Hepatocyte (in vitro differentiated cells): ENCODE data around the gene SHANK2. TPM values are rescaled to one million over a fixed set of nuclear protein-coding genes. Genes with fewer than 3 reads are reported as not detected.

Experiments
- DNase-seq: peaks from one replicate; pipeline ENCODE4 v3.0.0-alpha.2; 2016; ENCODE audit warnings: low spot score
- H2AFZ ChIP-seq: fragments of 200-600 bp; sonication (generic); 2 replicates; pipeline ENCODE4 v1.6.0; 2016; ENCODE audit warnings: antibody characterized with exemption, mild to moderate bottlenecking
- H3K27ac ChIP-seq: fragments of 200-600 bp; sonication (generic); 2 replicates; pipeline ENCODE4 v1.5.1; 2016; ENCODE audit warnings: mild to moderate bottlenecking
- H3K27me3 ChIP-seq: fragments of 200-600 bp; sonication (generic); 2 replicates; pipeline ENCODE4 v1.6.1; 2016
- H3K36me3 ChIP-seq: fragments of 200-600 bp; sonication (generic); replicated peaks from 2 replicates; pipeline ENCODE4 v1.5.1; 2016; ENCODE audit warnings: low read depth; ENCODE audit not compliant: insufficient read depth
- H3K4me1 ChIP-seq: fragments of 200-600 bp; sonication (generic); 2 replicates; pipeline ENCODE4 v1.5.1; 2016; ENCODE audit warnings: mild to moderate bottlenecking, moderate library complexity; ENCODE audit not compliant: insufficient read depth
- H3K4me2 ChIP-seq: fragments of 200-600 bp; sonication (generic); 2 replicates; pipeline ENCODE4 v1.6.0; 2016
- H3K4me3 ChIP-seq: fragments of 200-600 bp; sonication (generic); 2 replicates; pipeline ENCODE4 v1.5.1; 2016; ENCODE audit warnings: mild to moderate bottlenecking
- H3K79me2 ChIP-seq: fragments of 200-600 bp; sonication (generic); 2 replicates; pipeline ENCODE4 v1.6.0; 2017; ENCODE audit warnings: mild to moderate bottlenecking
- H3K9me2 ChIP-seq: fragments of 200-600 bp; sonication (generic); replicated peaks from 2 replicates; pipeline ENCODE4 v1.6.0; 2017; ENCODE audit warnings: mild to moderate bottlenecking; ENCODE audit not compliant: insufficient read depth
- H3K9me3 ChIP-seq: fragments of 200-600 bp; sonication (generic); 2 replicates; pipeline ENCODE4 v1.5.1; 2016; ENCODE audit warnings: low read depth, mild to moderate bottlenecking
- H4K20me1 ChIP-seq: fragments of 200-600 bp; sonication (generic); 2 replicates; pipeline ENCODE4 v1.6.0; 2016; ENCODE audit warnings: mild to moderate bottlenecking; ENCODE audit not compliant: insufficient read depth, poor library complexity, severe bottlenecking
- EZH2 ChIP-seq: fragments of 200-600 bp; sonication (generic); IDR thresholded peaks from 2 replicates; pipeline ENCODE4 v1.6.1; 2016; ENCODE audit warnings: antibody characterized with exemption, mild to moderate bottlenecking, borderline replicate concordance
- EZH2phosphoT487 ChIP-seq: fragments of 200-600 bp; sonication (generic); IDR thresholded peaks from one replicate; pipeline ENCODE4 v1.6.1; 2018; ENCODE audit warnings: antibody characterized with exemption, mild to moderate bottlenecking, low read depth, moderate library complexity; ENCODE audit not compliant: unreplicated experiment, severe bottlenecking
- WGBS: methylation state at CpG from one replicate; pipeline ENCODE4 v1.1.6; 2016; ENCODE audit warnings: low lambda C conversion rate; ENCODE audit errors: missing lambda C conversion rate; 5-methylcytosine and 5-hydroxymethylcytosine counted together
- polyA plus RNA-seq: library from polyadenylated mRNA; unstranded; fragments of >200 nt; fragmentation: Nextera tagmentation; extraction: Ambion mirVana; gene quantifications from 2 replicates; pipeline ENCODE4 v1.2.1, GENCODE V29; 2016
- total RNA-seq: library from RNA; depleted of rRNA; stranded (reverse); fragments of >200 nt; gene quantifications from 2 replicates; pipeline ENCODE4 v1.2.3, GENCODE V29; 2014
- TF ChIP-seq, protein P1 (sequence below): fragments of 200-600 bp; sonication (generic); IDR thresholded peaks from 2 replicates; pipeline ENCODE4 v1.5.1; 2016; ENCODE audit warnings: antibody characterized with exemption, mild to moderate bottlenecking; ENCODE audit not compliant: poor library complexity

SHANK2 gene
- total and polyA plus RNA-seq, 2 experiments from 2014 or later = 17.3 to 20.7 TPM

DNA sequence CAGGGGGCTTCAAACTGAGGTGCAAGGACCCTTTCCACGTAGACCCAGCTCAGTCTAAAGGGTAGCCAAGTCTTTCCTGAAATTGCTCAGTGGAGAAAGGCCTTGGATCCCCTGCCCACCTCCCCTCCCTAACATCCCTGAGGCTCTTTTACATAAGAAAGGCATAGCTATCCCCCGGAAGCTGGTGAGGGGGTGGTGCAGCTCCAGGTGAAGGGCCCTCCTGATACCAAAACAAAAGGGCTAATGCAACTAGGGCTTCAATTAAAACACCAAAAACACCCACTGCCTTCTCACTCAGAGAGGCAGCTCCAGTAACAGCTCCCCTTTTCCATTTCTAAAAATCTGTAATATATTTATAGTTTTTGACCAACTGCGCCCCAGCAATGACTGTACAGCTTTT lies 5.8 kb downstream of the SHANK2 start:
- H3K36me3 ChIP-seq = no peaks in the 10 kb centered on the region
- peaks cover 93% of the 10 kb centered on the region for H3K79me2 ChIP-seq
- H2AFZ ChIP-seq = no peak overlapping the region
- no peaks in the 10 kb centered on the region for H3K9me3 ChIP-seq
- DNase-seq = no peak
- WGBS = 76% methylated on average over 3 of the region's 3 CpGs
- H3K9me2 ChIP-seq = no peaks in the 10 kb centered on the region
- H3K4me3 ChIP-seq = no peak overlapping the region
- no peak overlapping the region for H3K27ac ChIP-seq
- no peak overlapping the region for H3K4me2 ChIP-seq
- no peaks in the 10 kb centered on the region for H4K20me1 ChIP-seq
- no peaks in the 10 kb centered on the region for H3K27me3 ChIP-seq
- H3K4me1 ChIP-seq = peaks cover 31% of the 10 kb centered on the region
- no peak for TF ChIP-seq EZH2phosphoT487
- no peak for TF ChIP-seq EZH2
- TF ChIP-seq, protein P1, sequence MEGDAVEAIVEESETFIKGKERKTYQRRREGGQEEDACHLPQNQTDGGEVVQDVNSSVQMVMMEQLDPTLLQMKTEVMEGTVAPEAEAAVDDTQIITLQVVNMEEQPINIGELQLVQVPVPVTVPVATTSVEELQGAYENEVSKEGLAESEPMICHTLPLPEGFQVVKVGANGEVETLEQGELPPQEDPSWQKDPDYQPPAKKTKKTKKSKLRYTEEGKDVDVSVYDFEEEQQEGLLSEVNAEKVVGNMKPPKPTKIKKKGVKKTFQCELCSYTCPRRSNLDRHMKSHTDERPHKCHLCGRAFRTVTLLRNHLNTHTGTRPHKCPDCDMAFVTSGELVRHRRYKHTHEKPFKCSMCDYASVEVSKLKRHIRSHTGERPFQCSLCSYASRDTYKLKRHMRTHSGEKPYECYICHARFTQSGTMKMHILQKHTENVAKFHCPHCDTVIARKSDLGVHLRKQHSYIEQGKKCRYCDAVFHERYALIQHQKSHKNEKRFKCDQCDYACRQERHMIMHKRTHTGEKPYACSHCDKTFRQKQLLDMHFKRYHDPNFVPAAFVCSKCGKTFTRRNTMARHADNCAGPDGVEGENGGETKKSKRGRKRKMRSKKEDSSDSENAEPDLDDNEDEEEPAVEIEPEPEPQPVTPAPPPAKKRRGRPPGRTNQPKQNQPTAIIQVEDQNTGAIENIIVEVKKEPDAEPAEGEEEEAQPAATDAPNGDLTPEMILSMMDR = no peak

DNA sequence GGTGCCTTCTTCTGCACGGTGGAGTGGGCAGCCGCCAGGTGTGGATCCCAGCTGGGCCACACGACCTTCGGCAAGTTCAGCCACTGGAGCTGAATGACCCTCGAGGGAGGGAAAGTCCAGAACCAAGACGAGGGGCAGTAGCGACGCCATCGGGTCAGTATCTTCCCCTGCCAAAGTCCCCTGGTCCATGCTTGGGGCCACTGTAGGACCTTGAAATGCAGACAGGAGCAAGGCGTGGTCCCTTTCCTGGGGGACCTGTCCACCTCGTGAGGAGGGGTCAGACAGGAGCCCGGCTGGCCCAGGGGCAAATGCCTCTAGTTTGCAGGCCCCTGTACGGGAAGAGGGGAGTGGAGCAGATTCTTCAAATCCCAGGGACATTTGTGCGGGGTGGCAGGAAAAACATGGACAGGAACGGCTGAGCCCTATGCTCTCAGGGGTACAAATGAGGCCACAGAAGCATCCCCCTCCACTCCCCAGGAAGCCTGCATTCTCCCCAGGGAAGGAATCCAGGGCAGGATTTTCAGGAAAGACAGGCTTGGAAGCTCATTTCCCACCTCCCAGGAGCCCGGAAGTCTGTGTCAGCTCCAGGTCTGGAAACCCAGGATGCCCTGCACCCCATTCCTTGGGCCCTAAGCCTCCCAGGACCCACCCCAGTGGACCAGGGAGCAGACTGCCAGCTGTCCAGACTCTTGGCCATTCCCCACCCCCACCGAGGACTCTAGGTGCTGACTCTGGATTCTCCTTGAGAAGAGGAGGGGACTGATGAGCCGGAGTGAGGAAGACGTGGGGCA lies 6.6 kb downstream of the SHANK2 start:
- Histone ChIP-seq H2AFZ (no peak overlapping the region), H3K36me3 (no peaks in the 10 kb centered on the region), H3K4me2 (no peak overlapping the region), H3K27ac (no peak overlapping the region), H3K27me3 (no peaks in the 10 kb centered on the region), H3K79me2 (peaks cover 88% of the 10 kb centered on the region), H4K20me1 (no peaks in the 10 kb centered on the region), H3K9me3 (no peaks in the 10 kb centered on the region), H3K4me3 (no peak overlapping the region), H3K9me2 (no peaks in the 10 kb centered on the region), H3K4me1 (peaks cover 32% of the 10 kb centered on the region)
- 72% methylated on average over 19 of the region's 19 CpGs for WGBS
- TF ChIP-seq, protein P1 = no peak
- no peak for TF ChIP-seq EZH2
- TF ChIP-seq EZH2phosphoT487 = no peak
- no peak for DNase-seq

DNA sequence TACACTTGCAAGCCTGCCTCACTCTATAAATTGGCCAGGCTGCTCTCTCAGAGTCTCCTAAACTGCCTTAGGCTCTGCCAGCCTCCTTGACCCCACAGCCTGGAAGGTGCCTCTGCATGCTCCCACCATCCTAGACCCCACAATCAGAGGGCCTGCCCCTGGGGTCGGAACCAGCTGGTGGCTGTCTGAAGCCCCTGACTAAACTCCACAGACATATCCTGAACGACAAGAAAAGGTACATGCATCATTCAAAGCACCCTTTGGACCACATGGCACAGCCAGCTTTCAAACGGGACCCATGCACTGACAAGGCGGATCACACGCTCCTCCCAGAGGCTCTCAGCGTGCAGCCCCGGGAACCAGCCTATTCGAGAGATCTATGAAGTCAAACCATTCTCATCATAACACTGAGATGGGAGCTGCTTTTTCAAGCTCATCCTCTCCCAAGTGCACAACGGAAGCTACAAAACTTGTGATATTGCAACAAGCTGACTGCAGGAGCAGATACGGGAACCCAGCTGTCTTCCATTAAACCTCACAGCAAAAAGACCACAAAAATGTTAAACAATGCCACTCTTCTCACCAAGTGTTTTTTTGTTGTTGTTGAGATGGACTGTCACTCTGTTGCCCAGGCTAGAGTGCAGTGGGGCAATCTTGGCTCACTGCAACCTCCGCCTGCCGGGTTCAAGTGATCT lies 8.1 kb downstream of the SHANK2 start:
- WGBS = 79% methylated on average over 12 of the region's 12 CpGs
- Histone ChIP-seq H3K79me2 (peaks cover 84% of the 10 kb centered on the region), H3K27ac (no peak overlapping the region)

More for the DNA sequence above, 8.1 kb downstream of the SHANK2 start:
- no peaks in the 10 kb centered on the region for H3K27me3 ChIP-seq
- no peaks in the 10 kb centered on the region for H3K36me3 ChIP-seq
- no peak overlapping the region for H3K4me2 ChIP-seq
- H4K20me1 ChIP-seq = no peaks in the 10 kb centered on the region
- H3K9me2 ChIP-seq = no peaks in the 10 kb centered on the region
- TF ChIP-seq EZH2phosphoT487 (no peak), EZH2 (no peak)
- TF ChIP-seq, protein P1 = no peak
- H2AFZ ChIP-seq = no peak overlapping the region
- no peak for DNase-seq
- no peak overlapping the region for H3K4me3 ChIP-seq
- H3K9me3 ChIP-seq = no peaks in the 10 kb centered on the region
- peaks cover 24% of the 10 kb centered on the region for H3K4me1 ChIP-seq
